Parathyroid adenoma (tissue), 2 donors: Measurements from ENCODE around the gene SPON1.

ENCODE experiments used
- H2AFZ ChIP-seq: fragments of 300-600 bp; sonication (generic); one replicate; pipeline ENCODE4 v1.7.0; 2017; ENCODE audit warnings: antibody characterized with exemption, mild to moderate bottlenecking
- H3K27ac ChIP-seq: fragments of 300-600 bp; sonication (generic); one replicate; pipeline ENCODE4 v1.7.0; 2017
- H3K27me3 ChIP-seq: fragments of 300-600 bp; sonication (generic); one replicate; pipeline ENCODE4 v1.7.0; 2017; ENCODE audit warnings: low read length; ENCODE audit not compliant: control insufficient read depth, insufficient read depth
- H3K36me3 ChIP-seq: fragments of 300-600 bp; sonication (generic); one replicate; pipeline ENCODE4 v1.7.0; 2017; ENCODE audit warnings: low read length; ENCODE audit not compliant: control insufficient read depth, insufficient read depth
- H3K4me1 ChIP-seq: fragments of 300-600 bp; sonication (generic); one replicate; pipeline ENCODE4 v1.7.0; 2017; ENCODE audit warnings: control low read depth
- H3K4me2 ChIP-seq: fragments of 300-600 bp; sonication (generic); one replicate; pipeline ENCODE4 v1.7.0; 2017; ENCODE audit warnings: low read length
- H3K4me3 ChIP-seq: fragments of 300-600 bp; sonication (generic); one replicate; pipeline ENCODE4 v1.7.0; 2017; ENCODE audit warnings: low read depth, low read length
- H3K79me2 ChIP-seq: fragments of 300-600 bp; sonication (generic); one replicate; pipeline ENCODE4 v1.7.0; 2017; ENCODE audit warnings: control low read depth
- H3K9ac ChIP-seq: fragments of 300-600 bp; sonication (generic); one replicate; pipeline ENCODE4 v1.7.0; 2017; ENCODE audit warnings: mild to moderate bottlenecking
- H3K9me3 ChIP-seq: fragments of 300-600 bp; sonication (generic); one replicate; pipeline ENCODE4 v1.7.0; 2017; ENCODE audit warnings: low read length; ENCODE audit not compliant: control insufficient read depth
- TF ChIP-seq, protein P1 (sequence below): fragments of 300-600 bp; sonication (generic); IDR thresholded peaks from one replicate; pipeline ENCODE4 v1.7.0; 2017; ENCODE audit warnings: antibody characterized with exemption, mild to moderate bottlenecking
- donor health status: primary hyperparathyroidism.

The SPON1 gene

DNA sequence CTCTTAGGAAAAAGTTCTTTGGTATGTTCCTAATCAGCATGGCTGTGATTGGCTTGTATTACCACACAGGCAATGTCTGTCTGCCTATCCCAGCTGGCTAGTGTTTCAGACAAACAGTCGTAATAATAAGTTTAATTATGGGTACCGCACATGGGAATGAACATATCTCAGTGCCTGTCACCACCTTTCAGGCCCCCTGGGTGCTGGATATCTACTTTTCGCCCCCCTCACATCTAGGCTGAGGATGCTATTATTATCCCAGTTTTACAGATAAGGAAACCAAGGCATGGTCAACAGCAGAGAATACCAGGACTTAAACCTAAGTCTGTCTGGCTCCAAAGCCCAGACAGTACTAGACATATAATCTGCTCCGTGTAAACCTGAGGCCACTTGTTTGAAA is 174.8 kb downstream of the SPON1 start:
- no peak overlapping the region for H3K27ac ChIP-seq

DNA sequence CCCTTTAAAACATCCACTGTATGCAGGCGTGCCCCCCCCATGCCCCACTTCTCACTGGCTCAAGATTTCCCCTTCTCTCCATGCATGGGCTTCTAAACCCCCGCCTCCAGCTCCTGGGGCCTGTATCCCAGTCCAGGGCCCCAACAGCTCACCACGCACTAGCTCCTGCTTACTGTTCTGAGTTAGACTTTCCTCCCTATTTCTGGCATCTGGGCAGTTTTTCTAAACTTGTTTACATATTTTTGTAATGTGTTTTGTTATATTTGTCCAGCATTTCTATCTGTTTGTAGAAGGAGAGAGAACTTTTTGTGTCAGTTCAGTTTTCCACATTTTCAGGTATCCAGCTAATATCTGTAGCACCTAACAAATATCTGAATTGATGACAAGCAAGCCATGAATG is 178.5 kb downstream of the SPON1 start:
- Histone ChIP-seq H2AFZ (no peak overlapping the region), H3K79me2 (no peaks in the 10 kb centered on the region), H3K4me1 (no peaks in the 10 kb centered on the region), H3K27ac (no peak overlapping the region), H3K36me3 (no peaks in the 10 kb centered on the region), H3K9me3 (no peaks in the 10 kb centered on the region), H3K4me2 (no peak overlapping the region), H3K4me3 (no peak overlapping the region), H3K27me3 (no peaks in the 10 kb centered on the region), H3K9ac (no peak overlapping the region)
- TF ChIP-seq, protein P1, sequence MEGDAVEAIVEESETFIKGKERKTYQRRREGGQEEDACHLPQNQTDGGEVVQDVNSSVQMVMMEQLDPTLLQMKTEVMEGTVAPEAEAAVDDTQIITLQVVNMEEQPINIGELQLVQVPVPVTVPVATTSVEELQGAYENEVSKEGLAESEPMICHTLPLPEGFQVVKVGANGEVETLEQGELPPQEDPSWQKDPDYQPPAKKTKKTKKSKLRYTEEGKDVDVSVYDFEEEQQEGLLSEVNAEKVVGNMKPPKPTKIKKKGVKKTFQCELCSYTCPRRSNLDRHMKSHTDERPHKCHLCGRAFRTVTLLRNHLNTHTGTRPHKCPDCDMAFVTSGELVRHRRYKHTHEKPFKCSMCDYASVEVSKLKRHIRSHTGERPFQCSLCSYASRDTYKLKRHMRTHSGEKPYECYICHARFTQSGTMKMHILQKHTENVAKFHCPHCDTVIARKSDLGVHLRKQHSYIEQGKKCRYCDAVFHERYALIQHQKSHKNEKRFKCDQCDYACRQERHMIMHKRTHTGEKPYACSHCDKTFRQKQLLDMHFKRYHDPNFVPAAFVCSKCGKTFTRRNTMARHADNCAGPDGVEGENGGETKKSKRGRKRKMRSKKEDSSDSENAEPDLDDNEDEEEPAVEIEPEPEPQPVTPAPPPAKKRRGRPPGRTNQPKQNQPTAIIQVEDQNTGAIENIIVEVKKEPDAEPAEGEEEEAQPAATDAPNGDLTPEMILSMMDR = no peak

More for the DNA sequence above, 174.8 kb downstream of the SPON1 start:
- Histone ChIP-seq H3K9me3 (no peaks in the 10 kb centered on the region), H2AFZ (no peak overlapping the region), H3K4me1 (no peaks in the 10 kb centered on the region), H3K27me3 (no peaks in the 10 kb centered on the region), H3K79me2 (no peaks in the 10 kb centered on the region), H3K4me2 (no peak overlapping the region), H3K36me3 (no peaks in the 10 kb centered on the region), H3K4me3 (no peak overlapping the region), H3K9ac (no peak overlapping the region)
- TF ChIP-seq, protein P1 = no peak

DNA sequence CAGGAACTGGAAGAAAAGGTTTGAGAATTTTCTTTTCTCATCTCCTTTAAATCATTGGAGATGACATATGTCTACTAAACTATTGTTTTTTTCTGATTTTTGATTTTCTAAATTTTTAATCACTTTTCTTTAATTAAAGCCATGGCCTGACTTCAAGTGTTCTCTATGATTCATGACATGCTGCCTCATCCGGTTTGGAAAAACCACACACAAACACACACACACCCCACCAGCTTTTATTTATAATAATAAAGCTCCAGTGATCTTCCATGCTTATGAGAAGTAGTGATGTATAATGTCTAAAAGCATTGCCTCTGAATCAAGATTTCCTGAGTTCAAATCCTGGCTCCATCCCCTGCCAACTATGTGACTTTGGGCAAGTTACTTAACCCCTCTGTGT is 179.2 kb downstream of the SPON1 start:
- TF ChIP-seq, protein P1 = no peak
- H3K79me2 ChIP-seq = no peaks in the 10 kb centered on the region
- H3K4me3 ChIP-seq = no peak overlapping the region
- no peak overlapping the region for H3K9ac ChIP-seq
- no peak overlapping the region for H3K27ac ChIP-seq
- H3K27me3 ChIP-seq = no peaks in the 10 kb centered on the region
- no peaks in the 10 kb centered on the region for H3K9me3 ChIP-seq
- H2AFZ ChIP-seq = no peak overlapping the region
- no peaks in the 10 kb centered on the region for H3K36me3 ChIP-seq
- H3K4me2 ChIP-seq = no peak overlapping the region
- no peaks in the 10 kb centered on the region for H3K4me1 ChIP-seq

DNA sequence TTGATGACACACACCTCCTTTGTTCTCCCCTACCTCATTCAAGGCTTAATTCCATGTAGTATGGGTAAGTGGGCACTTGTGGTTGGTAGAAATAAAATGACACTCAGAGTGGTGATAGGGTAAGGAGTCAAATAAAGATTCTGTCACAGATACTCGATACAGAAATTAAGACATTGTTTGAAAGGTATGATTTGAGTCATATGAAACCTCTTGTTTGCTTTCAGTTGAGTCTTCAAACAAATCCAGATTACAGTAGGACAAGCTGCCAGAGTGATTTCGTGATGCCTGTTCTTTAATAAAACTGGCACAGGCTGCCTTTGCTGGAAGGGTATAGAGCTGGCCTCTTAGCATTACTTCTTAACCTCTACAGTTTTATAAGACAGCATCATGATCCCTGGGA is 182.4 kb downstream of the SPON1 start:
- no peaks in the 10 kb centered on the region for H3K4me1 ChIP-seq
- no peak overlapping the region for H2AFZ ChIP-seq
- H3K4me2 ChIP-seq = no peak overlapping the region
- H3K27ac ChIP-seq = no peak overlapping the region
- no peaks in the 10 kb centered on the region for H3K36me3 ChIP-seq
- TF ChIP-seq, protein P1 = no peak
- H3K79me2 ChIP-seq = no peaks in the 10 kb centered on the region
- no peaks in the 10 kb centered on the region for H3K9me3 ChIP-seq
- H3K27me3 ChIP-seq = no peaks in the 10 kb centered on the region
- H3K9ac ChIP-seq = no peak overlapping the region
- no peak overlapping the region for H3K4me3 ChIP-seq

DNA sequence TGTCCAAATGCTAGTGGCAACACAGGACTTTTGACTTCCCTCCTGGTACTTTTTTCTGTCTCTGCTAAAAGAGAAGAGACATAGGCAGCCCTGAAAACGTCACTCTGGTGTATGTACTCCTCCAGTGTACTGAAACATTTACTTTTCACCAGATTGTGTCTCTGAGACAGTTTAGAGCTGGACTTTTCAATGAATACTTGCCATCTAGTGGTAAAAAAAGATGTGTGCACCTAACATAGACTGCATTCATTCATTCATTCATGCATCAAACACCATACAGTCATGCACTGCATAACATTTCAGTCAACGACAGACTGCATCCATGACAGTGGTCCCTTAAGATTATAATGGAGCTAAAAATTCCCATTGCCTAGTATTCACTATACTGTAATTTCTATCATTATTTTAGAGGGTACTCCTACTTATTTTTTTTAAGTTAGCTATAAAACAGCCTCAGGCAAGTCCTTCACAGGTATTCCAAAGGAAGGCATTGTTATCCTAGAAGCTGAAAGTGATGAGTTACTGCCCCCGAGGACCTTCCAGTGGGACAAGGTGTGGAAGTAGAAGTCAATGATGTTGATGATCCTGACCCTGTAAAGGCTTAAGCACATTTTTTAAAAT is 186.2 kb downstream of the SPON1 start:
- Histone ChIP-seq H3K9ac (no peak overlapping the region), H3K9me3 (no peaks in the 10 kb centered on the region), H3K4me3 (no peak overlapping the region), H3K79me2 (no peaks in the 10 kb centered on the region), H3K4me1 (no peaks in the 10 kb centered on the region), H3K36me3 (no peaks in the 10 kb centered on the region), H3K4me2 (no peak overlapping the region), H3K27ac (no peak overlapping the region), H3K27me3 (no peaks in the 10 kb centered on the region), H2AFZ (no peak overlapping the region)
- TF ChIP-seq, protein P1 = no peak
